Subcutaneous adipose tissue (tissue), 4 donors: ENCODE measurements around the gene PIGQ. TPM values are rescaled to one million over a fixed set of nuclear protein-coding genes. Genes with fewer than 3 reads are reported as not detected.

ENCODE experiments used
- CTCF ChIP-seq: fragments of 450-650 bp; IDR thresholded peaks from one replicate; pipeline ENCODE4 v1.5.1; 2016; ENCODE audit warnings: low read depth, mild to moderate bottlenecking, control low read depth, antibody characterized with exemption, moderate library complexity
- total RNA-seq, 4 donors: library from RNA; depleted of rRNA; stranded (reverse); fragments of >200 nt; gene quantifications; one replicate each; pipeline ENCODE4 v1.1.0, GENCODE V29; 2016

PIGQ gene
- total RNA-seq, 4 donors from 2014 or later = 9.5 to 42.0 (median 16.4) TPM

GRCh38 chr16:564690-565418 lies 4.9 kb upstream of the PIGQ start:
- TF ChIP-seq CTCF = no peak

DNA sequence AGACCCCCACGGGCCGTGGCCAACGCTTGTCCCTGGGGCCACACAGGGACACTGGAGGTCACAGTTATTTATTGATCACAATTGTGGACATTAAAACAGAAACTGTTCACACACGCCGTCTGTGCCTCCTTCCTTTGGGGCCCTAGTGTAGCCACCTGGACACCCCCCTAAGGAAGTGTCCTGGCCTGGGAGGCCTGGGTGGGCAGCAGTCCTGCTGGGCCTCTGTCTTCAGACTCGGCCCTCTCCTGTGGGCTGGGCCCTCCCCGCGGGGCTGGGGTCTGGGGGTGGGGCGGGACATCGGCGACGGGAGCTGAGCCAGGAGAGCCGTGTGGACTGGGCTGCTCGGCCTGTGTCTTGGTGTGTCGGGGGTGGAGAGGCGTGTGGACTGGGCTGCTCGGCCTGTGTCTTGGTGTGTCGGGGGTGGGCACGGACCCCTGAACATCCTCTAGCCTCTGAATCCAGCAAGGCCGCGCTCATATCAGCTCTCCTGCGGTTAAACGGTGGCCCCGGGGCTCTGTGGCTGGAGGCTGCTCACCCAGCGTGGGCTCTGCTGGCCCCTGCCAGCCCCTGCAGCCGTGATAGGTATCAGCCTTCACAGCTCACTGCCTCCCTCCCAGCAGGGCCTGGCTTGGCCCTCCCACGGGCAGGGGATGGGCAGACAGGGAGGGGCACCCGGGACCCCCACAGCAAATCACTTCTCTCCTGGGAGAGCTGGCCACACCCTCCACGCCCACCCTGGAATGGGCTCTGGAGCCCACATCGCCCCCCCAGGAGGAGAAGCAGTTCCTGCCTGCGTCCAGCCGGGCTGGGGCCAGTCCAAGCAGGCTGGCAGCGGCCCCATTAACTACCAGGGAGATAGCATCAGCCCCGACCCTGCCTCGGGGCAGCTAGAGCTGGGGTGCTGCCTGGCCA lies 4.1 kb upstream of the PIGQ start:
- TF ChIP-seq CTCF = no peak

DNA sequence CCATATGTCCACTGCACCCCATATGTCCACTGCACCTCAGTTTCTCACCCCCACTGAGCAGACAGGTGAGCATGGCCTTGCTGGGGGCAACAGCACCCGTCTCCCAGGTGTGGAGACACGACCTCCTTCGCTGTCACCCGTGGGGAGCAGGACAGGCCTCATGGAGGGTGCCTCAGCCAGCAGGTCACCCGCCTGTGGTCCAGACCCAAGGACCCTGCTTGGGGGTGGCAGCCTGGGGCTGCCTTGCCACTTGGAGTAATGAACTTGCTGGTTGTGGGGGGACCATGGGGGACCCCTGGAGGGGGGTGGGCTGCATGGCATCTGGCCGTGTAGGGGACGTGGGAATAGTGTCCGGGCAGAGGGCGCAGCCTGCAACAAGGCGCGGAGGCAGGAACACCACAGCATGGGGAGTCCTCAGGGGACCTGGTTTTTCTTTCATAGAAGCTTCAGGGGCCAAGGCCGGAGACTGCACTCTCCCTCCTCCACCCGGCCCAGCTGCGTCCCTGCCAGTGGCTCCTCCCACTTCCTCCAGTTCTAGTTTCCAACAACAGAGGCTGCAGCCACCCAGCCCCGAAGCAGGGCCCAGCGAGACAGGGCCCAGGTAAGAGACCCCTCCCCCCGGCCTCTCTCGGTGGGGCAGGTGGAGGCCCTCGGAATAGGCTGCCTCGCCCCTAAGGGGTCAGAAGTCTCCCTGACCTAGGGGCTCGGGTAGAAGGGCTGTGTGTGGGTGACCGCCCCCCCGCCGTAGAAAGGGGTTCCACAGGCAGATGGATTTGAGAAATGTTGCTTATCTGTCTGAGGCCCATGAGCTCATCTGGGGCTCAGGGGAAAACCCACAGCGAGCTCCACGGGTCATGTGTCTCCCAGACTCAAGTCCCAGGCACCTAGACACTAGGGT lies 3.0 kb upstream of the PIGQ start, which contains the start of gene NHLRC4:
Gene NHLRC4, plus strand, starts transcription at position 531 of the 898 bp plus-strand sequence. CDS start 1,043 bp downstream, outside the sequence.
- no peak for TF ChIP-seq CTCF

GRCh38 chr16:567373-568256 lies 2.2 kb upstream of the PIGQ start:
- TF ChIP-seq CTCF = no peak

GRCh38 chr16:568401-569258 lies 1.1 kb upstream of the PIGQ start:
- TF ChIP-seq CTCF = no peak
